ENCODE measurements around the gene ADARB2.

ADARB2 gene

DNA sequence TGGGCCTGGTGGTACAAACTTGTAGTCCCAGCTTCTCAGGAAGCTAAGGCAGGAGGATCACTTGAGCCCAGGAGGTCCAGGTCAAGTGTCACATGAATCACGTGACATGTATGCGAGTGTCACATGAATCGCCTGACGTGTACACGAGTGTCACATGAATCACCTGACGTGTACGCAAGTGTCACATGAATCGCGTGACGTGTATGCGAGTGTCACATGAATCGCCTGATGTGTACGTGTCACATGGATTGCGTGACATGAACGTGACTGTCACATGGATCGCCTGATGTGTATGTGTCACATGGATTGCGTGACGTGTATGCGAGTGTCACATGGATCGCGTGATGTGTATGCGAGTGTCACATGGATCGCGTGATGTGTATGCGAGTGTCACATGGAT, 9.5 kb upstream of the ADARB2 start:
- TF ChIP-seq, protein P1, sequence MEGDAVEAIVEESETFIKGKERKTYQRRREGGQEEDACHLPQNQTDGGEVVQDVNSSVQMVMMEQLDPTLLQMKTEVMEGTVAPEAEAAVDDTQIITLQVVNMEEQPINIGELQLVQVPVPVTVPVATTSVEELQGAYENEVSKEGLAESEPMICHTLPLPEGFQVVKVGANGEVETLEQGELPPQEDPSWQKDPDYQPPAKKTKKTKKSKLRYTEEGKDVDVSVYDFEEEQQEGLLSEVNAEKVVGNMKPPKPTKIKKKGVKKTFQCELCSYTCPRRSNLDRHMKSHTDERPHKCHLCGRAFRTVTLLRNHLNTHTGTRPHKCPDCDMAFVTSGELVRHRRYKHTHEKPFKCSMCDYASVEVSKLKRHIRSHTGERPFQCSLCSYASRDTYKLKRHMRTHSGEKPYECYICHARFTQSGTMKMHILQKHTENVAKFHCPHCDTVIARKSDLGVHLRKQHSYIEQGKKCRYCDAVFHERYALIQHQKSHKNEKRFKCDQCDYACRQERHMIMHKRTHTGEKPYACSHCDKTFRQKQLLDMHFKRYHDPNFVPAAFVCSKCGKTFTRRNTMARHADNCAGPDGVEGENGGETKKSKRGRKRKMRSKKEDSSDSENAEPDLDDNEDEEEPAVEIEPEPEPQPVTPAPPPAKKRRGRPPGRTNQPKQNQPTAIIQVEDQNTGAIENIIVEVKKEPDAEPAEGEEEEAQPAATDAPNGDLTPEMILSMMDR (IDR thresholded peaks at IDR 0.05; ENCODE audit: extremely low read depth, insufficient read depth, missing control alignments) = no peak
- DNase-seq (ENCODE audit: low spot score) = no peak
- in situ Hi-C loops (cut with MboI; ENCODE audit: low pct_unique_long_range_greater_than_20kb, low sequenced_read_pairs, unreplicated experiment) = no loop called here

DNA sequence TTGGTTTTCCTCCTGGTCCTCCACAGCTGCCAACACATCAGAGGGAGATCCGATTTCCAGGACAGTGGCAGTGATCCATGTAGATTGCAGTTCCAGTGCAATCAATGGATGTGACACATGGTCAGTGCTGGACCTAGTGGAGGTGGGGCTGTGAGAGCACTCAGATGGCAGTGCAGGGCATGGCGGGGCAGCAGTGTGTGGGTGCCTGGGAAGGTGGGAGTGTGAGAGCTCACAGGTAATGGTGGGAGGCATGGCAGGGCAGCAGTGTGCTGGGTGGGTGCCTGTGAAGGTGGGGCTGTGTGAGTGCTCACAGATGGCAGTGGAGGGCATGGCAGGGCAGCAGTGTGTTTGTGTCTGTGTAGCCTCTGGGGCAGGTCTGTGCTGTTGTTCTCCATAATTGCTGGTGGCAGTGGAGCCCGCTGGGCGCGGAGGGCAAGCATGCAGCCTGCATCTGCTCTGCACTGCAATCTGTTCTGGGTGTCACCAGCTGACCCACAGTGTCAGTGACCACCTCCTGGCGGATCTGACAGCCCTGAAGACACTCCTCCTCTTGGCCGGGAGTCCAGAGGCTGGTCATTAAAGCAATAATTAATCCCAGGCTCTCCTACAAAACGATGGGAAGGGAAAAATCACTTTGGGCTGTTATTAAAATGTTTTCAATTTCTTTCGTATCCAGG, 8.6 kb upstream of the ADARB2 start:
- in situ Hi-C loops (cut with MboI; ENCODE audit: low pct_unique_long_range_greater_than_20kb, low sequenced_read_pairs, unreplicated experiment) = no loop called here
- no peak for DNase-seq (ENCODE audit: low spot score)
- TF ChIP-seq, protein P1 (IDR thresholded peaks at IDR 0.05; ENCODE audit: extremely low read depth, insufficient read depth, missing control alignments) = no peak

DNA sequence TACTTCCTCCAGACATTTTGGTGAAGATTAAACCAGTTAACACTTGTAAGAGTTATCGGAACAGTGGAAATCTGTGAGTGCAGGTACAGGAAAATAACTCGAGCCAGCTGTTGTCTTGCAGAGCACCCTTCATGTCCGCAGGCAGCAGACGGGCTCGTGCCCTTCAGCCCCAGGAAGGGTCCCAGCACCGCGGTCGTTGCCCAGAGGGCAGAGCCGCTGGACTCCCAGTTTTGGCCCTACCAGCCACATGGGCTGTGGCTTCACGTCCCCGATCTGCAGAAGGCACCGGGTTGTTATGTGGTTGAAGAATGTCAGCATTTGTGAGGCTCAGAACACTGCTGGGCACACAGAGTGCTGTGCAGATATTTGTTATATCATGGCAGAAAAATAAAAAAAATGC, 7.2 kb upstream of the ADARB2 start:
- TF ChIP-seq, protein P1 (IDR thresholded peaks at IDR 0.05; ENCODE audit: extremely low read depth, insufficient read depth, missing control alignments) = no peak
- DNase-seq (ENCODE audit: low spot score) = no peak
- in situ Hi-C loops (cut with MboI; ENCODE audit: low pct_unique_long_range_greater_than_20kb, low sequenced_read_pairs, unreplicated experiment) = no loop called here

GRCh38 chr10:1743141-1743540, 5.8 kb upstream of the ADARB2 start:
- TF ChIP-seq, protein P1 (IDR thresholded peaks at IDR 0.05; ENCODE audit: extremely low read depth, insufficient read depth, missing control alignments) = no peak
- no peak for DNase-seq (ENCODE audit: low spot score)
- in situ Hi-C loops (cut with MboI; ENCODE audit: low pct_unique_long_range_greater_than_20kb, low sequenced_read_pairs, unreplicated experiment) = no loop called here

GRCh38 chr10:1741450-1741849, 4.1 kb upstream of the ADARB2 start:
- DNase-seq (ENCODE audit: low spot score) = no peak

GRCh38 chr10:1739751-1740150, 2.4 kb upstream of the ADARB2 start:
- TF ChIP-seq, protein P1 (IDR thresholded peaks at IDR 0.05; ENCODE audit: extremely low read depth, insufficient read depth, missing control alignments) = no peak
- in situ Hi-C loops (cut with MboI; ENCODE audit: low pct_unique_long_range_greater_than_20kb, low sequenced_read_pairs, unreplicated experiment) = no loop called here
- no peak for DNase-seq (ENCODE audit: low spot score)

More at GRCh38 chr10:1741450-1741849, 4.1 kb upstream of the ADARB2 start:
- TF ChIP-seq, protein P1 (IDR thresholded peaks at IDR 0.05; ENCODE audit: extremely low read depth, insufficient read depth, missing control alignments) = no peak
- in situ Hi-C loops (cut with MboI; ENCODE audit: low pct_unique_long_range_greater_than_20kb, low sequenced_read_pairs, unreplicated experiment) = no loop called here
